Stimulated activated CD4-positive, alpha-beta T cell treated with anti-CD3 and anti-CD28 coated beads, TNF-alpha, amount 100 ng/mL, for 24 hours (primary cell): ENCODE measurements around the gene FNDC3A.
"Not testable (repeated sequence)": the region's sequence is repeated elsewhere in the genome, so short reads cannot be mapped to it uniquely, and the experiment has no call there.

ENCODE experiments used
- DNase-seq, 3 experiments: peaks; one replicate each; pipeline ENCODE4 v3.0.0-alpha.2; 2020; ENCODE audit warnings: low read depth in 3 of 3

The FNDC3A gene

DNA sequence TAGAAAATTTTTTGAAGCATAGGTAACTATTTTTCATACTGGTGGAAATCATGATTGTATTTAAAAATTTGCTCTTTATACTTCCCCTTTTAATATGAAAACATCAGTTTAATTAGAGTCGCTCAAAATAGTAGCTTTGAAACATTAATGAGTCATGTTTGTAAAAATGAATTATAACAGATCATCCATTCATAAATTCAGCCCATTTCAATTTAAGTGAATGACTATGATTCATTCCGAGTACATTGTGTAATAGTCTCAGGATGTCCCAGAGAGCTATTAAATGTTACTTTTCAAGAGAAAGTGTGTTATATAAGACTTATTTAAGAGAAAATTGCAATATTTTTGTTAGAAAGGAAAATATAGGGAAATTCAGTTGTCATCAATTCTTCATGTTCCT is 111.0 kb downstream of the FNDC3A start:
- DNase-seq: no peak

DNA sequence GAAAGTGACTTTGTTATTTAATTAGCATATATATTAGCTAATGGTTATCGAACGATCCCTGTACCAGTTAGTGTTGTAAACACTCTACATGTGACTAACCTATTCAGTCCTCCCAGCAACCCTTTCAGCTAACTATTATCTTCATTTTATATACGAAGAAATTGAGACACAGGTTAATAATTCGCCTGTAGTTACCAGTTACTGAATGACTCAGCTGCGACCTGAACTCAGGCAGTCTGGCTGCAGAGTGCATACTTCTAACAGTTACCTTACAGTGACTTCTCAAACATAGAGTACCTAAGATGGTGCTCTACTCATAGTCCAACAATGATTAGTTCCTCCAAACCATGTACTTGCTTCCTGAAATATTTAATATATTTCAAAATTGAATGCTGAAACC is 117.7 kb downstream of the FNDC3A start:
- no peak for DNase-seq

DNA sequence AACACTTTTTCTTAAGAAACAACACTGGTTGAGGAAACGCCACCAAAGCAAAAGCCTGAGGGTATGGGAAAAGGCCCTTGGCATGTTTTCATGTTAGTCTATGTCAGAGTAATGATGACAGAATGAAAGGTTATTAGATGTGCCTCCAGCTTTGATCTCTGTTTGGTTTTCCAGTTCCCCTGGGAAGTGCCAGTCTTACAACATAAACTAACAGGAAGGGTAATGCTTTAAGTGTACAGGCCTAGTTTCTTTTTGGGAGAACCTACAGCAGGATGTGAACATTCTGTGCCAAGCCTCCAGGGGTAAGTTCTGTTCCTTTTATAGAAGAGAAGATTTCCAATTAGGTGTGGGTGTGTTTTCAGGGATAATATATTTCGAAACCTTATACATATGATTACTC is 121.7 kb downstream of the FNDC3A start:
- no peak for DNase-seq

DNA sequence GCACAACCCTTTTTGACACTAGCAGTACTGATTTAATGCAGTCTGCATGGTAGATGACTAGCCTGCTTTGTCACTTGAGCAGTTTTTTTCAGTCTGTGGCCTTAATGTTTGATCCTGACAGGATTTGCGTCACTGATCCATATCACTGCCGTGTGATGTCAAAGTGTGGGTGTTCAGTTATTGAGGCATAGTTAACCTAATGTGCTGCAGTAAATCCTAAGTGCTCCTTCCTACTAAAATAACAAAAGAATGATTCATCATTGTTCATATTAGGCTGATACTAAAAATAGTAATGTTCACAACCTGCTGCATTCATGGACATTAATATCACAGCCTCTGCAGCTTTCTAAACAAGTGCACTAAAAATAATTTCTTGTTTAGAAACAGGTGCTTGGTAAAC is 122.5 kb downstream of the FNDC3A start:
- no peak for DNase-seq

DNA sequence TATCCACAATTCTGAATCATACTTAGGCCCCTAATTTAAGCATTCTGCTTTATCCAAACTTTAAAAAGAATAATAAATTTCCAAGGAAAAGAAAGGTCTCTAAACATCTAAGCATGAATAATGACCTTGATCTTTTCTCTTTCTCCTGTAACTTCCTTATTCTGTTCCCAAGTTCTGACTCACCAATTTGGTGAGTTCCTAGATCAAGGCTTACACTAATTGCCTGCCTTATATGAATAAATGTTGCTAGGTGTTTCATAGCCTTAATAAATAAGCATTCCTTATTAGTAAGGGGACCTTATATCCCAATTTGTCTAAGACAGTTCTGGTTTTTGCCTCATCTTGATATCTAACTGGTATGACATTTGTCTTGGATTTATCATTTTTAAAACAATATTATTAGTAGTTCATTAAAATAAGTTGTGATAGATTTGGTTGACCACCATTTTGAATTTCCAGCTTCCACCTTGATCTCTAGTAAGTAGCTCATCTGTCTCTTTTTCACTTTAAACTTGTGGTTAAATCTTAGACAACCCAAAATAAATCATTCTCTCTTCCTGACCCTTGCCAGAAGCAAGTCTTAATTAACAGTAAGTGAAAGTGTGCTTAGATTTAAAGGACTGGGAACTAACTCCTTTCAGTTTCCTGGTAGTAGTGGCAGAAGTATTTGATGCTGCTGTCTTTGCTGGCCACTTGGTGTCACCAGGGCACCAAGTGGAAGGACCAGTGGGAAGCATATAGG is 123.2 kb downstream of the FNDC3A start:
- no peak for DNase-seq

DNA sequence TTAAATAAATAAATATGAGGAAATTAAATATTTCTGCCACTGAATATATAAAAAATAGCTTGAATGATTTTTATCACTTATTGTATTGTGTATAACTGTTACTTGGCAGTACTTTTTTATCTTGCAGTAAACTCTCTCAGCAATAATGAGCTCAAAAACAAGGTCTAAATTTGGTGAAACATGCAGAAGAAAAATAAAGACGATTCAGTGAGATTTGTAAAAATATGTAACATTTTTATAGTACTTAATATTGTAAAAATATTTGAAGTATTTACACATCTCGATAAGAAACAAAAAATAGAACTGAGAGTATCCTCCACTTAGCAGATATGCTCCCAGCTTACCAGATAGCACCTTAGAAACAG is 123.8 kb downstream of the FNDC3A start:
- DNase-seq: no peak

- no peak for DNase-seq
These were observed 125.2 kb downstream of the FNDC3A start for GRCh38 chr13:49100637-49101570.

DNA sequence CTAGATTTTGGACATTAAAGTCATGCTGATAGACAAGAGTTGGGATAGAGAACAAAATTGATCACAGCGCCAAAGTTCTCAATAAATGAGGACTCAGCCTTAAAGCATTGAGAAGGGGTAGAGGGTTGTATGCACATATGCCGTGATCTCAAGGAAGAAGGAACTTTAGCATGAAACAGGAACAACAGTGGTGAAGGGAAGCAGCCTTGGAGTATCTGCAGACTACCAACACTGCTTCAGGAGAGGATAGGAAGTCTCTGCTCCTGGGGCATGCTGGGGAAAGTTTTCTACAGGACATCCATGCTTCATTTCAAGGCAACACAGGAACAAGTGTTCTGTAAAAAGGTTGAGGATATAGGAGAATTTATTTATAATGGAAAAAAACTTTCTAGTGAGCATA is 132.5 kb downstream of the FNDC3A start:
- no peak for DNase-seq

GRCh38 chr13:49110122-49110912 is 134.6 kb downstream of the FNDC3A start:
- DNase-seq: peak; percentile 35 to 66 (median 54)

DNA sequence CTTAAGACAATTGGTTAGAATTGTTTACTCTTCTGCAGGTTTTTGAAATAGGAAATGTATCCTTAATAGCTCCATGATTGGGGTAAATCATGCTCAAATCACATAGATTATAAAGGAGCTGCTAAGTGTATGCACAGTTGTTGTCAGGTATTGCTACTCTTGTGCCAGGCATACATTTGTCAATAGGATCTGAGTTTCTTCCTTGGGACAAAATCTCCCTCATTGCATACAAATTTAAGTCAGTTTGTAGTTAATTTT is 135.1 kb downstream of the FNDC3A start:
- no peak for DNase-seq

DNA sequence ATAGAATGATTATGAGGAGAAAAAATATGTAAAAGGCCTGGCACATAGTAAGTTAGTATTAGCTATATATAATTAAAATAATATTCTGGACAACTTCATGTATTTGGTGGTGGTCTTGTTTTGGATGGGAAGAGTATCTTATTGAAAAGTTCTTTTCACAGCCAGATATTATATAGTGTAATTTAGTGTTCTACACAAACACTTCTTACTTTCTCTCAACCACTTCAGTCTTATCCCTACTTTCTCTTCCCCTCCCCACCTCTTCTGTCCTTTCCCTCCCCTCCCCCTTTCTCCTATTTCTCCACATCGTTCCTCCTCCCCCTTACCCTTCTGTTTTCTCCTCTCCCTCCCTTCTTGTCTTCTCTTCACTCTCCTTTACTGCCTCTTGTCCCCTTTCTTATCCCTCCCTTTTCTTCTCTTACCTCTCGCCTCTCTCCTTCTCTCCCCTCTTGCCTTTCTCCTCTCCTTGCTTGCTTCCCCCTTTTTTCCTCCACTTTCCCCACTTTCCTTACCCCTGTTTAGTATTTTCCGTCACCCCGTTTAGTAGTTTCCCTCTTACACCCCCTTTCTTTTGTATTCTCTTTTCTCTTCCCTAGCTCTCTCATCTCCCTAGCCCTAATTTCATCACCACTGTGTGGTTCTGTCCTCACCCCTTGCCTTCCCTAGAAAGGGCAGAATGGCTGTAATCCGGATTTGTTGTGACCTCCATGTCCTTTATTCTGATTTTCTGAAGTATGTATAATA is 137.2 kb downstream of the FNDC3A start:
- DNase-seq: no peak

DNA sequence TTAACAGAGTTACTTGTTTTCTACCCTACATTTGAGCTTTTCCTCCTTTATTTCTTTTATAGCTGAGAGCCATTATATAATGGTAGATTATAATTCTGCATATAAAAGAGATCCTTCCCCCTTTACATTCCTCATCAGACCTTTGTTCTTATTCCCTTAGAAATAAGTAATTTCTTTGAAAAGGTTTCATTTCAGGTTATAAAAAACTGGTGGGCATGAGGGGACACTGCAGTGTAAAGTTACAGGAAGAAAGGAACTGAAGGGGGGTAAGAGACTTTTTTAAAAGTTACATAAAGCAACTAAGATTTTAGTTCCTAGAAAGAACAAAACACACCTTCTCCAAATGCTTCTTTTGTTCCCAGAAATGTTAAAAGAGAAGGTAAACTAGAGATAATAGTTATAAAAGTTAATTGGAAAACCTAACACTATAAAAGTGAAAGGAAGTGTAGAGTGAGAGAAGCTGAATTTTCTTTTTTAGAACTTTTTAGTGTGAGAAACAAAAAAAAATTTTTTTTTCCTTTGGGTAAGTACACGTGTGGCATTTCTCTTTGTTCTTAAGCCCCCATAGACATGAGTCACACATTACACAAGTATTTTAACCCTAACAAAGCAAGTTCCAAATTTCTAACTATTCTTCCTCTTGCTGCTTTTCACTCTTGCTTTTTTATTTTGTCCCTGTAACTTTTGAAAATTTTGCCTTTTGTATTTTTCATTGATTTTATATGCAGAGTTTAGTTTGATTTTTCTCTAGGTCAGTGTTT is 138.0 kb downstream of the FNDC3A start:
- DNase-seq: no peak

- DNase-seq: no peak
These were observed 141.2 kb downstream of the FNDC3A start for GRCh38 chr13:49116873-49117272.

GRCh38 chr13:49118455-49118854 is 142.7 kb downstream of the FNDC3A start:
- not testable (repeated sequence) for DNase-seq

DNA sequence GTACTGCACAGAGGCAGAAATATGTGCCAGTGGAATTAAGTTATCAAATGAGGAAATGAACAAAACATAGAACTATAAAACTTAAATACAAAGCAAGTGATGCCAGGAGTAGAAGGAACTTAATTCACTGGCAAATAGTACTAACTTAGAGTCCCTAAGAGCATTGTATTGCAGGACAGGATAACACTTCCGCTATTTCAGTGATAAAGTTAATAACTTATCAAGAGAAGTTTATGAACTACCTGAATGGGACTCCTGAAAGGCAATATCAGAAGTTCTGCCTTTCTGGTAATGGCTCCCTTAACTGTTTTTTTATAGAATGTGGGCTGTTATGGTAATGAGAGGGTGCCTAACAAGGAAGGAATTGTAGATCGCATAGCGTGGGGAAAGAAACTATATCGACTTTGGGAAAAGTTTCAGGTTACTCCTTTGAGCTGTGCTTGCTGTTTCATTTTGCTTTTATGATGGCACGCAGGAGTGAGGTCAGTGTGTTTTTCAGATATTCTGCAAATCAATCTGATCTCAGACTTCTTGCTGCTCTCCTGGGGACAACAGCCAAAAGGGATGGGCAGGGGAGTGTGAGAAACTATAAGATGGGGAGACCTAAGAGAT is 149.1 kb downstream of the FNDC3A start:
- no peak for DNase-seq

DNA sequence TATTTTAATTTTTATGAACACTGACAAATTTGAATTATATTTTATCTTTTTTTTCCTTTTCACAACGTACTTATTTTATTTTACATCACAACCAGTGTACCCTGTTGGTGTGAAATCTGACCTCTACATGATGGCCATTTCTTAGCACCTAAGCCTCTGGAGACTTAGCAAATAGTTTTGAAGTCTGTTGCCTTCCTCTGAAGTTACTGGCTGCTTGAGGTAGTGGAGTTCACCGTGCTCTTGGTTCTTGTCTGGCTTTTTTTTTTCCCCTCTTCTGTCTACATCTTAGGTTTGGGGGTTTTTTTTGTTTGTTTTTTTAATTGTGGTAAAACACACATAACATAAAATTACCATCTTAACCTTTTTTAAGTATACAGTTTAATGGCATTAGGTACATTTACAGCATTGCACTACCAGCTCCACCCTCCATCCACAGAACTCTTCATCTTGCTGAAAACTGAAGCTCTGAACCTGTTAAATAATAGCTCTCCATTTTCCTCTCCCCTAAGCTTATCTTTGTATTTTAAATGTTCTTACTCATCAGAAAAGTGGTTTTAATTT is 150.3 kb downstream of the FNDC3A start:
- no peak for DNase-seq

- DNase-seq: no peak
These were observed 156.8 kb downstream of the FNDC3A start for GRCh38 chr13:49132479-49133002.

GRCh38 chr13:49134305-49134704 is 158.6 kb downstream of the FNDC3A start:
- no peak for DNase-seq

DNA sequence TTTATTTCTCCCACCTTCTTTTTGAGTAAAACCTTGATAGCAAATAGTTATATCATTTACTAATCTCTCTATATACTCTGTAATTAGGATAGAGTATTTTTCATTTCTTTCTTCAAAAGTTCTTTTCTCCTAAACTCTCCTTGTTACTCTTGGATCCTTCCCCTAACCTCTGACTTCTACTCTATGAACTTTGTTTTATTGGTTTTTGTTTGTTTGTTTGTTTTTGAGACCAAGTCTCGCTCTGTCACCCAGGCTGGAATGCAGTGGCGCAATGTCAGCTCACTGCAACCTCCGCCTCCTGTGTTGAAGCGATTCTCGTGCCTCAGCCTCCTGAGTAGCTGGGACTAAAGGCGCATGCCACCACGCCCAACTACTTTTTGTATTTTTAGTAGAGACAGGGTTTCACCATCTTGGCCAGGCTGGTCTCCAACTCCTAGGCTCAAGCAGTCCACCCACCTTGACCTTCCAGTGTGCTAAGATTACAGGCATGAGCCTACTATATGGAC is 161.5 kb downstream of the FNDC3A start:
- DNase-seq: not testable (repeated sequence)
